ENCODE data around the gene PTBP3.
"Not testable (repeated sequence)": the region's sequence is repeated elsewhere in the genome, so short reads cannot be mapped to it uniquely, and the experiment has no call there.

PTBP3 gene

GRCh38 chr9:112207451-112207850, 126.0 kb downstream of the PTBP3 start:
- no peak for DNase-seq
- TF ChIP-seq GATA1 (IDR thresholded peaks at IDR 0.05; ENCODE audit: low read depth, low read length) (no peak), POLR2A (IDR thresholded peaks at IDR 0.05; ENCODE audit: low read length) (no peak)

- TF ChIP-seq GATA1 (IDR thresholded peaks at IDR 0.05; ENCODE audit: low read depth, low read length): no peak
- no peak for TF ChIP-seq POLR2A (IDR thresholded peaks at IDR 0.05; ENCODE audit: low read length)
- DNase-seq: no peak
These were observed 129.9 kb downstream of the PTBP3 start for GRCh38 chr9:112203536-112203935.

- DNase-seq: no peak
- TF ChIP-seq POLR2A (IDR thresholded peaks at IDR 0.05; ENCODE audit: low read length): no peak
- TF ChIP-seq GATA1 (IDR thresholded peaks at IDR 0.05; ENCODE audit: low read depth, low read length): no peak
These were observed 132.7 kb downstream of the PTBP3 start for GRCh38 chr9:112200711-112201110.

- peak in 1 of 2 experiments; percentile 5 for DNase-seq
- TF ChIP-seq GATA1 (IDR thresholded peaks at IDR 0.05; ENCODE audit: low read depth, low read length) (no peak), POLR2A (IDR thresholded peaks at IDR 0.05; ENCODE audit: low read length) (no peak)
These were observed 134.8 kb downstream of the PTBP3 start for GRCh38 chr9:112198646-112199045.

GRCh38 chr9:112194969-112195431, 138.4 kb downstream of the PTBP3 start:
- TF ChIP-seq GATA1 (IDR thresholded peaks at IDR 0.05; ENCODE audit: low read depth, low read length) (no peak), POLR2A (IDR thresholded peaks at IDR 0.05; ENCODE audit: low read length) (no peak)

GRCh38 chr9:112193572-112194288, 139.7 kb downstream of the PTBP3 start:
- DNase-seq: no peak

More at GRCh38 chr9:112194969-112195431, 138.4 kb downstream of the PTBP3 start:
- peak in 1 of 2 experiments; percentile 13 for DNase-seq

GRCh38 chr9:112190320-112190719, 143.1 kb downstream of the PTBP3 start:
- not testable (repeated sequence) for DNase-seq

More at GRCh38 chr9:112193572-112194288, 139.7 kb downstream of the PTBP3 start:
- no peak for TF ChIP-seq GATA1 (IDR thresholded peaks at IDR 0.05; ENCODE audit: low read depth, low read length)
- no peak for TF ChIP-seq POLR2A (IDR thresholded peaks at IDR 0.05; ENCODE audit: low read length)

GRCh38 chr9:112188884-112189283, 144.5 kb downstream of the PTBP3 start:
- no peak for TF ChIP-seq POLR2A (IDR thresholded peaks at IDR 0.05; ENCODE audit: low read length)
- no peak for DNase-seq

- DNase-seq: no peak
- TF ChIP-seq POLR2A (IDR thresholded peaks at IDR 0.05; ENCODE audit: low read length): no peak
- TF ChIP-seq GATA1 (IDR thresholded peaks at IDR 0.05; ENCODE audit: low read depth, low read length): no peak
These were observed 146.0 kb downstream of the PTBP3 start for GRCh38 chr9:112187404-112187803.

- TF ChIP-seq POLR2A (IDR thresholded peaks at IDR 0.05; ENCODE audit: low read length): no peak
- TF ChIP-seq GATA1 (IDR thresholded peaks at IDR 0.05; ENCODE audit: low read depth, low read length): no peak
- no peak for DNase-seq
These were observed 146.7 kb downstream of the PTBP3 start for GRCh38 chr9:112186695-112187094.

GRCh38 chr9:112184946-112185345, 148.5 kb downstream of the PTBP3 start:
- no peak for DNase-seq
- TF ChIP-seq GATA1 (IDR thresholded peaks at IDR 0.05; ENCODE audit: low read depth, low read length): no peak
- no peak for TF ChIP-seq POLR2A (IDR thresholded peaks at IDR 0.05; ENCODE audit: low read length)

GRCh38 chr9:112184221-112184620, 149.2 kb downstream of the PTBP3 start:
- no peak for TF ChIP-seq POLR2A (IDR thresholded peaks at IDR 0.05; ENCODE audit: low read length)
- no peak for TF ChIP-seq GATA1 (IDR thresholded peaks at IDR 0.05; ENCODE audit: low read depth, low read length)
- DNase-seq: peak in 1 of 2 experiments; percentile 8

- DNase-seq: peak; percentile 59 to 76
- TF ChIP-seq GATA1 (IDR thresholded peaks at IDR 0.05; ENCODE audit: low read depth, low read length) (no peak), POLR2A (IDR thresholded peaks at IDR 0.05; ENCODE audit: low read length) (no peak)
These were observed 153.0 kb downstream of the PTBP3 start for GRCh38 chr9:112180387-112180881.

- DNase-seq: no peak
- TF ChIP-seq POLR2A (IDR thresholded peaks at IDR 0.05; ENCODE audit: low read length) (no peak), GATA1 (IDR thresholded peaks at IDR 0.05; ENCODE audit: low read depth, low read length) (no peak)
These were observed 153.6 kb downstream of the PTBP3 start for GRCh38 chr9:112179816-112180215.

- peak in 1 of 2 experiments; percentile 14 for DNase-seq
- TF ChIP-seq POLR2A (IDR thresholded peaks at IDR 0.05; ENCODE audit: low read length): no peak
These were observed 156.9 kb downstream of the PTBP3 start for GRCh38 chr9:112176524-112176923.

All from erythroblast (primary cell).